Vagina (tissue), 2 donors: ENCODE results near the gene OPN1LW.
"Not testable (repeated sequence)": the region's sequence is repeated elsewhere in the genome, so short reads cannot be mapped to it uniquely, and the experiment has no call there.

Source experiments
- CTCF ChIP-seq, 3 experiments: fragments of 450-650 bp in 2 of 3; fragments of 200-600 bp in 1 of 3; sonication (generic) in 1 of 3; IDR thresholded peaks; one replicate each; pipeline ENCODE4 v1.5.1; 2017 to 2019; ENCODE audit warnings: antibody characterized with exemption in 3 of 3, mild to moderate bottlenecking in 2 of 3, moderate library complexity in 2 of 3
- POLR2A ChIP-seq, 2 donors: fragments of 450-650 bp; IDR thresholded peaks; one replicate each; pipeline ENCODE4 v1.6.1; 2017; ENCODE audit warnings: antibody characterized with exemption in 2 of 2, mild to moderate bottlenecking in 2 of 2, moderate library complexity in 2 of 2

GRCh38 chrX:154174356-154174755, 30.3 kb downstream of the OPN1LW start:
- TF ChIP-seq POLR2A, CTCF (IDR thresholded peaks at IDR 0.05): not testable (repeated sequence)
